ENCODE measurements around the gene SMOC1. TPM values are rescaled to one million over a fixed set of nuclear protein-coding genes. Genes with fewer than 3 reads are reported as not detected.

The SMOC1 gene
- total RNA-seq, 1 experiment from 2014 or later, result not detected

DNA sequence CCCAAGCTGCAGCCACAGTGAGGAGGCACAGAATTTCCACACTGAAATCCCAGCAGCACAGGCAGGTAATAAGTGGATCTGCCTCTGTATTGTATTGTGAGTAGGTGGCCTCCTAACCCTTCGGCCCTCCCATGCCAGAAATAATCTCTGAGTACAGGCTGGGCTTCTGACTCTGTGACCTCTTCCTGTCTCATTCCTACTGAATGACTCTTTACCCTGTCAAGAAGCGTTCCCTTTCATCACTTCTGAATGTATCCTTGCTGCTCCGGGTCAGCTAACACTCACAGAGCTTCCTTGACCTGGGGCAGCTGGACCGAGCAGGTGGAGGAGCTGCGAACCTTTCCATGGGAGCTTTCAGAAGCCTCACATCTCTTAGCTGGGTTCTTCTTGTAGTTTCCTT, 190.0 kb downstream of the SMOC1 start:
- no TSS peak for BruUV-seq (replicated peaks)
- no peaks in the 10 kb centered on the region for H3F3A ChIP-seq (ENCODE audit: insufficient read depth, low read depth)
- H3K4me1 ChIP-seq (replicated peaks; ENCODE audit: insufficient read depth), result no peaks in the 10 kb centered on the region
- ChIA-PET CTCF (no interaction called here), POLR2A (ENCODE audit: unreplicated experiment) (no interaction called here)
- no peaks in the 10 kb centered on the region for H4K20me1 ChIP-seq (ENCODE audit: insufficient read depth)
- intact Hi-C loops (cut with micrococcal nuclease; ENCODE audit: unreplicated experiment), result no loop called here
- no peaks in the 10 kb centered on the region for H3K79me2 ChIP-seq (ENCODE audit: low read depth)
- H3K9me2 ChIP-seq (ENCODE audit: insufficient read depth), result no peaks in the 10 kb centered on the region
- no peaks in the 10 kb centered on the region for H3K36me3 ChIP-seq (ENCODE audit: low read depth)
- H3K27ac ChIP-seq, result no peak overlapping the region
- no peaks in the 10 kb centered on the region for H3K9me3 ChIP-seq (ENCODE audit: insufficient read depth, low read depth)
- no peak for TF ChIP-seq EZH2 (IDR thresholded peaks at IDR 0.05; ENCODE audit: low read depth)
- TF ChIP-seq, protein P1, sequence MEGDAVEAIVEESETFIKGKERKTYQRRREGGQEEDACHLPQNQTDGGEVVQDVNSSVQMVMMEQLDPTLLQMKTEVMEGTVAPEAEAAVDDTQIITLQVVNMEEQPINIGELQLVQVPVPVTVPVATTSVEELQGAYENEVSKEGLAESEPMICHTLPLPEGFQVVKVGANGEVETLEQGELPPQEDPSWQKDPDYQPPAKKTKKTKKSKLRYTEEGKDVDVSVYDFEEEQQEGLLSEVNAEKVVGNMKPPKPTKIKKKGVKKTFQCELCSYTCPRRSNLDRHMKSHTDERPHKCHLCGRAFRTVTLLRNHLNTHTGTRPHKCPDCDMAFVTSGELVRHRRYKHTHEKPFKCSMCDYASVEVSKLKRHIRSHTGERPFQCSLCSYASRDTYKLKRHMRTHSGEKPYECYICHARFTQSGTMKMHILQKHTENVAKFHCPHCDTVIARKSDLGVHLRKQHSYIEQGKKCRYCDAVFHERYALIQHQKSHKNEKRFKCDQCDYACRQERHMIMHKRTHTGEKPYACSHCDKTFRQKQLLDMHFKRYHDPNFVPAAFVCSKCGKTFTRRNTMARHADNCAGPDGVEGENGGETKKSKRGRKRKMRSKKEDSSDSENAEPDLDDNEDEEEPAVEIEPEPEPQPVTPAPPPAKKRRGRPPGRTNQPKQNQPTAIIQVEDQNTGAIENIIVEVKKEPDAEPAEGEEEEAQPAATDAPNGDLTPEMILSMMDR (conservative IDR thresholded peaks at IDR 0.05), result no peak
- no peak for DNase-seq
- no peak overlapping the region for H2AFZ ChIP-seq
- no peak overlapping the region for H3K4me2 ChIP-seq
- no peak overlapping the region for H3K4me3 ChIP-seq
- H3K27me3 ChIP-seq (ENCODE audit: insufficient read depth, low read depth), result peaks cover 52% of the 10 kb centered on the region

DNA sequence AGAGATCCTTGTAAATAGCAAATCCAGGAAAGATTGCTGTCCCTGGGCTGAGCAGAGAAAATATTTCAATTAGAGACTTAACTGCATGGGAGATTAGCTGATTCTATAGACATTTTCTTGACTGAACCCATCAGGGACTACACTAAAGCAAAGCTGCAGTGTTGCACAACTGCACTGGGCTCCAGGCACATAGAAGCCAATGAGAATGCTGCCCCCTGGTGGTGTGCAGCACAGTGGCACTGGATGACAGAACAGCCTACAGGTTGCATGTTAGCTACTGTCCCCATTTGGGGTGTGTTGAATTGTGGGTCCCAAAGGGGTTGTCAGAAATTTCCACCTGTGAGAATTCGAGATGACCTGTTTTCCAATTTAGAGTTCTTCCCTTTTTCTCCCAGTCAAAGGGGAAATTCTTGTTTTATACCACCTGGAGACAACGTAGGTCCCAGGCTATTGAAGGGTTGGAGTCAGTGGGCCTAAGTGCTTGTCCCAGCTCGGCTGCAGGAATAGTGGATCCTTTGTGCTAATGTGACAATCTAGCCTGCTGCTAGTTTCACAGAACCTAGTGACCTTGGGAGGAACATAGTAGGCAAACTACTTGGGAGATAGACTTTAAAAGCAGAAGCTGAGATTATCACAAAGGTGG, 194.8 kb downstream of the SMOC1 start:
- POLR2A ChIA-PET (ENCODE audit: unreplicated experiment), result interaction anchor here (0.5 to 0.6 kb wide), 2 partner anchors 343 to 398 kb away, joined by 3 to 5 read pairs; no protein-coding TSS in a partner anchor

DNA sequence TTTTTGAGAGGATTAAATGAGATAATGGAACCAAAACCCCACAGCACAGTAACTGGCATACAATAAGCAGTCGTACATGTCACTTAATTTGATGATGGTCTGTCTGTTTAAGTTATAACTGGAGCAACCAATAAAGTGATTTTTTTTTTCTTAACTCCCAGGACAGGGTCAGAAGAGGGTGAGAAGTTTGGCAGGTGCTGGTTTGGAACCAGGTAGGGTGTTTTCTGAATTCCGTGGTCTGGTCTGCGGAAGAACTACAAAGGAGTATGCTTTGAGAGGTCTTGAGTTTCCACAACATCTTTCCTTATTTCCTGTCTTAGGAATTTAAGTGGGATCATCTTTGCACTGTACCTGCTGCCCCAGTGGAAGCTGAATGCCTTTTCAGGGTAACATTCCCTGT, 197.8 kb downstream of the SMOC1 start:
- no peaks in the 10 kb centered on the region for H3K36me3 ChIP-seq (ENCODE audit: low read depth)
- TF ChIP-seq, protein P1 (conservative IDR thresholded peaks at IDR 0.05), result no peak
- ChIA-PET CTCF (no interaction called here), POLR2A (ENCODE audit: unreplicated experiment) (no interaction called here)
- no peaks in the 10 kb centered on the region for H3F3A ChIP-seq (ENCODE audit: insufficient read depth, low read depth)
- no peaks in the 10 kb centered on the region for H4K20me1 ChIP-seq (ENCODE audit: insufficient read depth)
- BruUV-seq (replicated peaks), result no TSS peak
- H3K79me2 ChIP-seq (ENCODE audit: low read depth), result no peaks in the 10 kb centered on the region
- no peaks in the 10 kb centered on the region for H3K9me3 ChIP-seq (ENCODE audit: insufficient read depth, low read depth)
- no peaks in the 10 kb centered on the region for H3K9me2 ChIP-seq (ENCODE audit: insufficient read depth)
- no peak overlapping the region for H3K4me3 ChIP-seq
- intact Hi-C loops (cut with micrococcal nuclease; ENCODE audit: unreplicated experiment), result no loop called here
- no peak overlapping the region for H2AFZ ChIP-seq
- no peak overlapping the region for H3K27ac ChIP-seq
- H3K27me3 ChIP-seq (ENCODE audit: insufficient read depth, low read depth), result peaks cover 31% of the 10 kb centered on the region
- no peak for DNase-seq
- H3K4me2 ChIP-seq, result no peak overlapping the region
- no peaks in the 10 kb centered on the region for H3K4me1 ChIP-seq (replicated peaks; ENCODE audit: insufficient read depth)

More for the DNA sequence above, 194.8 kb downstream of the SMOC1 start:
- H3K4me1 ChIP-seq (replicated peaks; ENCODE audit: insufficient read depth), result no peaks in the 10 kb centered on the region
- no peaks in the 10 kb centered on the region for H3F3A ChIP-seq (ENCODE audit: insufficient read depth, low read depth)
- no peaks in the 10 kb centered on the region for H3K9me3 ChIP-seq (ENCODE audit: insufficient read depth, low read depth)
- BruUV-seq (replicated peaks), result no TSS peak
- H2AFZ ChIP-seq, result no peak overlapping the region
- H3K36me3 ChIP-seq (ENCODE audit: low read depth), result no peaks in the 10 kb centered on the region
- CTCF ChIA-PET, result interaction anchor here (0.6 to 1.2 kb wide), 3 partner anchors 322 to 345 kb away, joined by 3 to 14 read pairs (median 9); no protein-coding TSS in a partner anchor
- no peak overlapping the region for H3K4me3 ChIP-seq
- no peaks in the 10 kb centered on the region for H3K9me2 ChIP-seq (ENCODE audit: insufficient read depth)
- peak; percentile 57 to 59 for DNase-seq
- H3K27ac ChIP-seq, result no peak overlapping the region
- H4K20me1 ChIP-seq (ENCODE audit: insufficient read depth), result no peaks in the 10 kb centered on the region
- TF ChIP-seq, protein P1 (conservative IDR thresholded peaks at IDR 0.05), result peak; percentile 93
- no peak for TF ChIP-seq EZH2 (IDR thresholded peaks at IDR 0.05; ENCODE audit: low read depth)
- intact Hi-C loops (cut with micrococcal nuclease; ENCODE audit: unreplicated experiment), result loop anchor here (1.0 kb wide), 1 partner anchor 256 kb away; no protein-coding TSS in a partner anchor
- peaks cover 44% of the 10 kb centered on the region for H3K27me3 ChIP-seq (ENCODE audit: insufficient read depth, low read depth)
- H3K79me2 ChIP-seq (ENCODE audit: low read depth), result no peaks in the 10 kb centered on the region
- H3K4me2 ChIP-seq, result no peak overlapping the region
